Nephron (organoid): ENCODE measurements around the gene STYK1.
"Not testable (repeated sequence)": the region's sequence is repeated elsewhere in the genome, so short reads cannot be mapped to it uniquely, and the experiment has no call there.

Experiments used
- H3K27ac Mint-ChIP-seq, 3 experiments: 2 replicates each; pipeline ENCODE4 v1.8.0; 2020; ENCODE audit warnings: mixed read lengths in 3 of 3, mild to moderate bottlenecking in 2 of 3, moderate library complexity in 1 of 3
- H3K27me3 Mint-ChIP-seq: 2 replicates; pipeline ENCODE4 v1.8.0; 2021; ENCODE audit warnings: low read depth, mild to moderate bottlenecking, moderate library complexity, mixed read lengths
- H3K36me3 Mint-ChIP-seq: 2 replicates; pipeline ENCODE4 v1.8.0; 2020; ENCODE audit warnings: low read depth, mixed read lengths
- H3K4me1 Mint-ChIP-seq: 2 replicates; pipeline ENCODE4 v1.8.0; 2020; ENCODE audit warnings: mixed read lengths
- H3K4me3 Mint-ChIP-seq, 3 experiments: 2 replicates each; pipeline ENCODE4 v1.8.0; 2020; ENCODE audit warnings: mild to moderate bottlenecking in 3 of 3, mixed read lengths in 3 of 3, moderate library complexity in 2 of 3
- H3K9me3 Mint-ChIP-seq: 2 replicates; pipeline ENCODE4 v1.8.0; 2020; ENCODE audit warnings: mixed read lengths
- TF ChIP-seq, protein P1 (sequence below), 3 experiments: fragments of 200-600 bp; sonication (generic); IDR thresholded peaks; one replicate each; pipeline ENCODE4 v1.5.0; 2021; ENCODE audit warnings: antibody characterized with exemption in 3 of 3; ENCODE audit not compliant: unreplicated experiment in 3 of 3

Gene STYK1

DNA sequence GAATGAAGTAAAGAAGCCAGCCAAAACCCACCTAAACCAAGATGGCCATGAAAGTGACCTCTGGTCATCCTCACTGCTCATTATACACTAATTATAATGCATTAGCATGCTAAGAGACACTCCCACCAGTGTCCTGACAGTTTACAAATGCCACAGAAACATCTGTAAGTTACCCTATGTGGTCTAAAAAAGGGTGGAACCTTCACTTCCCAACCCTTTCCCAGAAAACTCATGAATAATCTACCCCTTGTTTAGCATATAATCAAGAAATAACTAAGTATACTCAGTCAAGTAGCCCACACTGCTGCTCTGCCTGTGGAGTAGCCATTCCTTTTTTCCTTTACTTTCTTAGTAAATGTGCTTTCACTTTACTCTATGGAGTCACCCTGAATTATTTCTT lies 19.8 kb downstream of the STYK1 start:
- Mint-ChIP-seq H3K36me3 (no peaks in the 10 kb centered on the region), H3K27ac (no peak overlapping the region), H3K4me1 (no peaks in the 10 kb centered on the region), H3K9me3 (peaks cover 15% of the 10 kb centered on the region), H3K4me3 (no peak overlapping the region), H3K27me3 (peaks cover 4% of the 10 kb centered on the region)
- TF ChIP-seq, protein P1, sequence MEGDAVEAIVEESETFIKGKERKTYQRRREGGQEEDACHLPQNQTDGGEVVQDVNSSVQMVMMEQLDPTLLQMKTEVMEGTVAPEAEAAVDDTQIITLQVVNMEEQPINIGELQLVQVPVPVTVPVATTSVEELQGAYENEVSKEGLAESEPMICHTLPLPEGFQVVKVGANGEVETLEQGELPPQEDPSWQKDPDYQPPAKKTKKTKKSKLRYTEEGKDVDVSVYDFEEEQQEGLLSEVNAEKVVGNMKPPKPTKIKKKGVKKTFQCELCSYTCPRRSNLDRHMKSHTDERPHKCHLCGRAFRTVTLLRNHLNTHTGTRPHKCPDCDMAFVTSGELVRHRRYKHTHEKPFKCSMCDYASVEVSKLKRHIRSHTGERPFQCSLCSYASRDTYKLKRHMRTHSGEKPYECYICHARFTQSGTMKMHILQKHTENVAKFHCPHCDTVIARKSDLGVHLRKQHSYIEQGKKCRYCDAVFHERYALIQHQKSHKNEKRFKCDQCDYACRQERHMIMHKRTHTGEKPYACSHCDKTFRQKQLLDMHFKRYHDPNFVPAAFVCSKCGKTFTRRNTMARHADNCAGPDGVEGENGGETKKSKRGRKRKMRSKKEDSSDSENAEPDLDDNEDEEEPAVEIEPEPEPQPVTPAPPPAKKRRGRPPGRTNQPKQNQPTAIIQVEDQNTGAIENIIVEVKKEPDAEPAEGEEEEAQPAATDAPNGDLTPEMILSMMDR (IDR thresholded peaks at IDR 0.05; ENCODE audit: unreplicated experiment in 3 of 3), result no peak

DNA sequence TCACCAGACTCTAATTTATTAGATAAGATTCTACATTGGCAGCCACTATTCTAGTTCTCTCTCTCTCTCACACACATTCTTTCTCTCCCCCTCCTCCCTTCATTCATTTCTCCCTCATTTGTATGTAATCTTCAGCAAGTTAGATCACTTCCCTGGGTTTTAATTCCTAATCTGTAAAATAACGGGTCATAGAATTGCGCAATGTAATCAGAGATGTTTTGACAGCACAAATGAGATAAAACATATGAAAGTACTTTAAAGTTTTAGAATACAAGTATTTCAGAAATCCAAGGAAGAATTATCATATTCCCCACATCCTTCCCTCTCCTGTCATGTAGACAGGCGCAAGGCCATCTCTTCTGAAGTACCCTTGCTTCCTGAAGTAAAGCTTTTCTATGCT lies 21.7 kb downstream of the STYK1 start:
- Mint-ChIP-seq H3K4me3 (no peak overlapping the region), H3K4me1 (no peaks in the 10 kb centered on the region), H3K9me3 (peaks cover 14% of the 10 kb centered on the region), H3K27ac (no peak overlapping the region), H3K36me3 (peaks cover 4% of the 10 kb centered on the region), H3K27me3 (peaks cover 4% of the 10 kb centered on the region)
- TF ChIP-seq, protein P1 (IDR thresholded peaks at IDR 0.05; ENCODE audit: unreplicated experiment in 3 of 3), result no peak

DNA sequence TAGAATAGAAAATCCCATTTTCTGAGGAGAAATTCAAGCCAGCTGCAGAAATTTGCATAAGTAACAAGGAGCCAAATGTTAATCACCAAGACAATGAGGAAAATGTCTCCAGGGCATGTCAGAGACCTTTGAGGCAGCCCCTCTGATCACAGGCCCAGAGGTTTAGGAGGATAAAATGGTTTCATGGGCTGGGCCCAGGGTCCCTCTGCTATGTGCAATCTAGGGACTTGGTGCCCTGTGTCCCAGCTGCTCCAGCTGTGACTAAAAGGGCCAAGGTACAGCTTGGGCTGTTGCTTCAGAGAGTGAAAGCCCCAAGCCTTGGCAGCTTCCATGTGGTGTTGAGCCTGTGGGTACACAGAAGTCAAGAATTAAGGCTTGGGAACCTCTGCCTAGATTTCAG lies 27.3 kb downstream of the STYK1 start:
- not testable (repeated sequence) for H3K4me3 Mint-ChIP-seq
- Mint-ChIP-seq H3K36me3 (peaks cover 10% of the 10 kb centered on the region), H3K9me3 (peaks cover 32% of the 10 kb centered on the region)

DNA sequence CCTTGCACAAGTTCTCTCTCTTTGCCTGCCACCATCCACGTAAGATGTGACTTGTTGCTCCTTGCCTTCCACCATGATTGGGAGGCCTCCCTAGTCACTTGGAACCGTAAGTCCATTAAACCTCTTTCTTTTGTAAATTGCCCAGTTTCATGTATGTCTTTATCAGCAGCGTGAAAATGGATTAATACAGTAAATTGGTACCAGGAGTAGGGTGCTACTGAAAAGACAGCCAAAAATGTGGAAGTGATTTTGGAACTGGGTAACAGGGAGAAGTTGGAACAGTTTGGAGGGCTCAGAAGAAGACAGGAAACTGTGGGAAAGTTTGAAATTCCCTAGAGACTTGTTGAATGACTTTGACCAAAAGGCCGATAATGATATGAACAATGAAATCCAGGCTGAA lies 27.9 kb downstream of the STYK1 start:
- peaks cover 10% of the 10 kb centered on the region for H3K36me3 Mint-ChIP-seq
- H3K4me3 Mint-ChIP-seq, result no peak overlapping the region
- H3K9me3 Mint-ChIP-seq, result peaks cover 32% of the 10 kb centered on the region
- H3K4me1 Mint-ChIP-seq, result no peaks in the 10 kb centered on the region
- no peak overlapping the region for H3K27ac Mint-ChIP-seq
- H3K27me3 Mint-ChIP-seq, result no peaks in the 10 kb centered on the region
- TF ChIP-seq, protein P1 (IDR thresholded peaks at IDR 0.05; ENCODE audit: unreplicated experiment in 3 of 3), result no peak

More for the DNA sequence above, 27.3 kb downstream of the STYK1 start:
- not testable (repeated sequence) for H3K4me1 Mint-ChIP-seq, H3K27ac Mint-ChIP-seq, H3K27me3 Mint-ChIP-seq

DNA sequence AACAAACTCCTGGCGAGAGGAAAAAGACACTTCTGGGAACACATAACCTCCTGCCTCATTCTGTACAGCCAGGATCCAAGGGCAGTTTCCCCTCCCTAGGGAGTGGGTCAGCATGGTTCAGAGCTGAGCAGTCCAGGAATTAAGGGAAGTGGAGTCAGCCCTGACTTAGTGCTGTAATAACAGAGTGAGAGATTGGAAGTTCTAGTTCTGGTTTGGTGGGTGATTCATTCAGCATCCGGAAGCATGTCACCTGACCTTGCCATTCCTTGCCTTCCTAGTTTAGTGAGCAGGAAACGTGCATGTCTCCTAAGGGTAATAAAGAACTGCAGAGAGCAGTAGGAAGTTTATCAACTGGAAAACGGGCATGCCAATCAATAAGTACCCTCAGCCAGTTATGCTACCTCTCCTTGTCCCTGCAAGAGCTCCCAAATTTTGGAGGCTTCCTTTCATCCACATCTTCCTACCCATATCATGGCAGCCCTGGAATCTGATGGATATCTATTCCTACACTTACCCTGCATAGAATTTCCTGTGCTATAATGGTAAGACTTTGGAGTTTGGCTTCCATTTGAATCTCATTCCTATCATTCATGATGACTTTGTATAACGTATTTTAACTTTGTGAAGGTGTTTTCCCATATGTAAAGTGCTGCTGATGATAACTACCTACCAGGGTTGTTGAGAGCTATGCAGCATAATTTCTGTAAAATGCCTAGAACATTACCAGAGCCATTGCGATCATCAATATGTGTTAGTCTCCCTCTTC lies 31.9 kb downstream of the STYK1 start:
- Mint-ChIP-seq H3K27me3 (no peaks in the 10 kb centered on the region), H3K36me3 (peaks cover 6% of the 10 kb centered on the region), H3K9me3 (peaks cover 25% of the 10 kb centered on the region), H3K27ac (no peak overlapping the region), H3K4me1 (no peaks in the 10 kb centered on the region), H3K4me3 (no peak overlapping the region)
- TF ChIP-seq, protein P1 (IDR thresholded peaks at IDR 0.05; ENCODE audit: unreplicated experiment in 3 of 3), result no peak

DNA sequence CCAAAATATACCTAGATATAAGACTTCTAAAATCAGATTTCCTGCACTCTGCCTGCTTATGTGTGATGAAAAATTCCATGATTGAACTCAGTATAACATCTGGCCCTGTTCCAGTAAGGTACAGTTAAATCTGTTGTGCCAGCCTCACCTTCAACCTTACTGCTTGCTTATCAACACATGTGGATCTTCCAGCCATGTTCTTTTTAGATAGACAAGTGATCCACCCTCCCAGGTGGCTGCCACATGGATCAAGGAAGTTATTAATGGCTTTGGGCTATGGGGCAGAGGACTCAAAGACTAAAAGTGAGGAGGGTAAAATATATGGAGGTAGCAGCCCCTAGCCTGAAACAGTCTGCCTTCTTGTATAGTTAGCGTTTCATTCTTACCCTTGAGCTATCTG lies 35.1 kb downstream of the STYK1 start:
- Mint-ChIP-seq H3K4me3 (no peak overlapping the region), H3K9me3 (no peaks in the 10 kb centered on the region)

More for the DNA sequence above, 35.1 kb downstream of the STYK1 start:
- H3K4me1 Mint-ChIP-seq, result no peaks in the 10 kb centered on the region
- peaks cover 4% of the 10 kb centered on the region for H3K27me3 Mint-ChIP-seq
- H3K27ac Mint-ChIP-seq, result no peak overlapping the region
- H3K36me3 Mint-ChIP-seq, result no peaks in the 10 kb centered on the region
- TF ChIP-seq, protein P1 (IDR thresholded peaks at IDR 0.05; ENCODE audit: unreplicated experiment in 3 of 3), result no peak
